GM12892 (cell line): ENCODE results near the gene ATXN10.

Experiments used
- POLR2A ChIP-seq: IDR thresholded peaks from 2 replicates; pipeline ENCODE4 v1.6.1; 2011; ENCODE audit warnings: low read depth, low read length, control low read depth
- POLR2AphosphoS5 ChIP-seq: IDR thresholded peaks from 2 replicates; pipeline ENCODE4 v1.6.1; 2011; ENCODE audit warnings: low read depth, low read length, control low read depth

- TF ChIP-seq POLR2A (no peak), POLR2AphosphoS5 (0 out of 2 replicates have a peak, but pooled peaks have one; percentile 18)
Measured at GRCh38 chr22:45678961-45679912, 7.6 kb downstream of the ATXN10 start.
